Duodenal mucosa (tissue), 2 donors: ENCODE data around the gene MLEC.

Experiments used
- H3K27ac ChIP-seq: one replicate; pipeline ENCODE4 v1.7.0; 2013; ENCODE audit warnings: low read depth, low read length
- H3K27me3 ChIP-seq, 2 donors: one replicate each; pipeline ENCODE4 v1.7.0; 2013; ENCODE audit warnings: low read length in 2 of 2, control low read depth in 1 of 2; ENCODE audit not compliant: insufficient read depth in 2 of 2, control insufficient read depth in 1 of 2
- H3K36me3 ChIP-seq, 2 donors: one replicate each; pipeline ENCODE4 v1.7.0; 2013; ENCODE audit warnings: low read length in 2 of 2, control low read depth in 1 of 2; ENCODE audit not compliant: insufficient read depth in 2 of 2, control insufficient read depth in 1 of 2
- H3K4me1 ChIP-seq, 2 donors: one replicate each; pipeline ENCODE4 v1.7.0; 2013; ENCODE audit warnings: low read length in 2 of 2, control low read depth in 1 of 2; ENCODE audit not compliant: insufficient read depth in 2 of 2, control insufficient read depth in 1 of 2
- H3K4me3 ChIP-seq, 2 donors: one replicate each; pipeline ENCODE4 v1.7.0; 2013; ENCODE audit warnings: low read length in 2 of 2, low read depth in 1 of 2
- H3K9ac ChIP-seq, 2 donors: one replicate each; pipeline ENCODE4 v1.7.0; 2013; ENCODE audit warnings: low read length in 2 of 2, low read depth in 1 of 2
- H3K9me3 ChIP-seq, 2 donors: one replicate each; pipeline ENCODE4 v1.7.0; 2013; ENCODE audit warnings: low read length in 2 of 2, control low read depth in 1 of 2; ENCODE audit not compliant: control insufficient read depth in 1 of 2

MLEC gene

GRCh38 chr12:120690083-120690450 lies 3.1 kb downstream of the MLEC start:
- H3K9me3 ChIP-seq, result no peaks in the 10 kb centered on the region
- H3K36me3 ChIP-seq, result peaks cover 11 to 20% of the 10 kb centered on the region in 2 donors
- no peak overlapping the region for H3K9ac ChIP-seq
- H3K4me1 ChIP-seq, result peaks cover 64 to 67% of the 10 kb centered on the region in 2 donors
- H3K27ac ChIP-seq, result no peak overlapping the region
- H3K4me3 ChIP-seq, result peak overlapping the region; percentile 84 to 88
- H3K27me3 ChIP-seq, result no peaks in the 10 kb centered on the region

- Histone ChIP-seq H3K4me3 (peak overlapping the region in 1 of 2 donors; percentile 59), H3K9ac (peak overlapping the region; percentile 26 to 38)
Measured at GRCh38 chr12:120690978-120691377, 4.0 kb downstream of the MLEC start.

GRCh38 chr12:120692524-120693033 lies 5.6 kb downstream of the MLEC start:
- H3K9me3 ChIP-seq, result no peaks in the 10 kb centered on the region

More at GRCh38 chr12:120690978-120691377, 4.0 kb downstream of the MLEC start:
- peaks cover 68 to 70% of the 10 kb centered on the region in 2 donors for H3K4me1 ChIP-seq
- no peaks in the 10 kb centered on the region for H3K27me3 ChIP-seq
- H3K27ac ChIP-seq, result no peak overlapping the region
- H3K9me3 ChIP-seq, result no peaks in the 10 kb centered on the region
- H3K36me3 ChIP-seq, result peaks cover 20 to 29% of the 10 kb centered on the region in 2 donors

GRCh38 chr12:120693848-120694247 lies 6.9 kb downstream of the MLEC start:
- Histone ChIP-seq H3K4me3 (no peak overlapping the region), H3K9ac (no peak overlapping the region), H3K27ac (no peak overlapping the region), H3K36me3 (peaks cover 47 to 56% of the 10 kb centered on the region in 2 donors), H3K27me3 (no peaks in the 10 kb centered on the region), H3K9me3 (no peaks in the 10 kb centered on the region), H3K4me1 (peaks cover 57 to 85% of the 10 kb centered on the region in 2 donors)

More at GRCh38 chr12:120692524-120693033, 5.6 kb downstream of the MLEC start:
- peaks cover 36 to 44% of the 10 kb centered on the region in 2 donors for H3K36me3 ChIP-seq
- no peaks in the 10 kb centered on the region for H3K27me3 ChIP-seq
- no peak overlapping the region for H3K27ac ChIP-seq
- H3K4me1 ChIP-seq, result peaks cover 68 to 82% of the 10 kb centered on the region in 2 donors
- H3K9ac ChIP-seq, result no peak overlapping the region
- no peak overlapping the region for H3K4me3 ChIP-seq

- Histone ChIP-seq H3K27ac (no peak overlapping the region), H3K27me3 (no peaks in the 10 kb centered on the region), H3K9ac (no peak overlapping the region), H3K9me3 (no peaks in the 10 kb centered on the region), H3K4me3 (no peak overlapping the region), H3K4me1 (peaks cover 30 to 66% of the 10 kb centered on the region in 2 donors), H3K36me3 (peaks cover 73 to 84% of the 10 kb centered on the region in 2 donors)
Measured at GRCh38 chr12:120696626-120697025, 9.7 kb downstream of the MLEC start.

GRCh38 chr12:120697344-120697743 lies 10.4 kb downstream of the MLEC start:
- Histone ChIP-seq H3K36me3 (peaks cover 73 to 91% of the 10 kb centered on the region in 2 donors), H3K27me3 (no peaks in the 10 kb centered on the region), H3K27ac (no peak overlapping the region), H3K9me3 (no peaks in the 10 kb centered on the region), H3K4me1 (peaks cover 24 to 59% of the 10 kb centered on the region in 2 donors), H3K9ac (no peak overlapping the region), H3K4me3 (no peak overlapping the region)

DNA sequence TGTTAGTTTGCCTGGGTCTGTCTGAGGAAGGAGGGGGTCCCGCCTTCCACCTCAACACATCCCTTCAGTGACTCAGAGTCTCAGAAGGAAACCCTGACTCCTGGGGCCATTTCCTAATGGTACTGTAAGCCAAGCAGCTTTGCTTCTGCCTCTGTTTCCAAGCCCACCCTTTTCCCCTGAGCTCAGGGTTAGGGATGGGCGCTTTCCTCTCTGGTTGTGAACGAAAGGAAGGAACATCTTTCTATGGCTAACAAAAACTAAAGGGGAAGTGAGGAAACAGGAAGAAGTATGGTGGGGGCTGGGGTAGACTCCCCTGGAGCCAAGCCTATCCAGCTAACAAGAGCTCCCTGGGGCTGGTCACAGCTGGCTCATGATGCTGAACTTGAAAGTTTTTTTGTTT lies 11.7 kb downstream of the MLEC start:
- H3K4me1 ChIP-seq, result peaks cover 18 to 52% of the 10 kb centered on the region in 2 donors
- H3K27me3 ChIP-seq, result no peaks in the 10 kb centered on the region
- peaks cover 79 to 97% of the 10 kb centered on the region in 2 donors for H3K36me3 ChIP-seq
- no peaks in the 10 kb centered on the region for H3K9me3 ChIP-seq
- H3K27ac ChIP-seq, result no peak overlapping the region
- H3K9ac ChIP-seq, result no peak overlapping the region
- no peak overlapping the region for H3K4me3 ChIP-seq

GRCh38 chr12:120699553-120699952 lies 12.6 kb downstream of the MLEC start:
- no peaks in the 10 kb centered on the region for H3K9me3 ChIP-seq
- no peak overlapping the region for H3K4me3 ChIP-seq
- H3K27ac ChIP-seq, result no peak overlapping the region
- no peak overlapping the region for H3K9ac ChIP-seq
- H3K27me3 ChIP-seq, result no peaks in the 10 kb centered on the region
- H3K4me1 ChIP-seq, result peaks cover 11 to 43% of the 10 kb centered on the region in 2 donors
- peaks cover 75 to 92% of the 10 kb centered on the region in 2 donors for H3K36me3 ChIP-seq

DNA sequence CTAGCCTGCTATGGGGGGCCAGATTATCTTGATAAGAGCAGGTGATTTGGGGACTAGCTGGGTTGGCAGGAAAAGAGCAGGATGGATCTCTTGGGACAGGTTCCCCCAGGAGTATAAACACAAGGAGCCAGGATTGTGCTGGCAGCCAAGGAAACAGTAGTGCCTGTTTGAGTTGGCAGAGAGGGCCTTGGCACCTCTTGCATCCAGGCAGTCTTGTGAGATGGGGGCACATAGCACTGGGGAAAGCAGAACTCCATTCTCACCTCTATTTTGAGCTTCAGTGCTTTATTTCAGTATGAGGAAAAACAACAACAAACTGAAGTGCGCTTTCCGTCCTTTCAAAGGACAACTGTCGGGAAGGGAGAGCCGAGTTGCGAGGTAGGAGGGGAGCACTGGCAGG lies 13.9 kb downstream of the MLEC start:
- H3K27ac ChIP-seq, result no peak overlapping the region
- no peaks in the 10 kb centered on the region for H3K27me3 ChIP-seq
- H3K4me1 ChIP-seq, result peaks cover 0 to 32% of the 10 kb centered on the region in 2 donors
- no peak overlapping the region for H3K9ac ChIP-seq
- H3K36me3 ChIP-seq, result peaks cover 64 to 78% of the 10 kb centered on the region in 2 donors
- H3K4me3 ChIP-seq, result no peak overlapping the region
- H3K9me3 ChIP-seq, result no peaks in the 10 kb centered on the region

GRCh38 chr12:120702637-120703036 lies 15.7 kb downstream of the MLEC start:
- Histone ChIP-seq H3K9ac (no peak overlapping the region), H3K27me3 (no peaks in the 10 kb centered on the region), H3K9me3 (no peaks in the 10 kb centered on the region), H3K4me3 (no peak overlapping the region), H3K36me3 (peaks cover 47 to 62% of the 10 kb centered on the region in 2 donors), H3K27ac (no peak overlapping the region), H3K4me1 (peaks cover 0 to 20% of the 10 kb centered on the region in 2 donors)
